Measurements from ENCODE around the gene COL6A5.

DNA sequence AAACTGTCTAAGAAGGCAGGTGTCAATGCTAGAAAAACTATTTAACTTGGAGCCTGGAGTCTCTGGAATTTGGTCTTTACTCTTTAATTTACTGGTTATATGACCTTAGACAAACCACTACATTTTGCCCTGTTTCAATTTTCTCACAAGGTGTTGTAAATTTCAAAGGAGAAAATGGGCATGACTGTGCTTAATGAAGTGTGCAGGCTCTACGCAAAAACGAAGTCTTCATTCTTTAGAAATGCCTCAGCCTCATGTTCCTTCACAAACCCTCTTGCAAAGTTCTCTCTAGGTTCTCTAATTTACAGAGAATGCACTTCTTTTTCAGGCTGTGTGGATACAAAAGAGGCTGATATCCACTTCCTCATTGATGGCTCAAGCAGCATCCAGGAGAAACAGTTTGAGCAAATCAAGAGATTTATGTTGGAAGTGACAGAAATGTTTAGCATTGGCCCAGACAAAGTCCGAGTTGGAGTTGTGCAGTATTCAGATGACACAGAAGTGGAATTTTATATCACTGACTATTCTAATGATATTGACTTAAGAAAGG is 39.1 kb downstream of the COL6A5 start:
- TF ChIP-seq, protein P1, sequence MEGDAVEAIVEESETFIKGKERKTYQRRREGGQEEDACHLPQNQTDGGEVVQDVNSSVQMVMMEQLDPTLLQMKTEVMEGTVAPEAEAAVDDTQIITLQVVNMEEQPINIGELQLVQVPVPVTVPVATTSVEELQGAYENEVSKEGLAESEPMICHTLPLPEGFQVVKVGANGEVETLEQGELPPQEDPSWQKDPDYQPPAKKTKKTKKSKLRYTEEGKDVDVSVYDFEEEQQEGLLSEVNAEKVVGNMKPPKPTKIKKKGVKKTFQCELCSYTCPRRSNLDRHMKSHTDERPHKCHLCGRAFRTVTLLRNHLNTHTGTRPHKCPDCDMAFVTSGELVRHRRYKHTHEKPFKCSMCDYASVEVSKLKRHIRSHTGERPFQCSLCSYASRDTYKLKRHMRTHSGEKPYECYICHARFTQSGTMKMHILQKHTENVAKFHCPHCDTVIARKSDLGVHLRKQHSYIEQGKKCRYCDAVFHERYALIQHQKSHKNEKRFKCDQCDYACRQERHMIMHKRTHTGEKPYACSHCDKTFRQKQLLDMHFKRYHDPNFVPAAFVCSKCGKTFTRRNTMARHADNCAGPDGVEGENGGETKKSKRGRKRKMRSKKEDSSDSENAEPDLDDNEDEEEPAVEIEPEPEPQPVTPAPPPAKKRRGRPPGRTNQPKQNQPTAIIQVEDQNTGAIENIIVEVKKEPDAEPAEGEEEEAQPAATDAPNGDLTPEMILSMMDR (IDR thresholded peaks at IDR 0.05; ENCODE audit: insufficient read depth, low read length, poor library complexity, severe bottlenecking) = no peak
- no peak for TF ChIP-seq EZH2phosphoT487 (conservative IDR thresholded peaks at IDR 0.05; ENCODE audit: low read length)
